Keratinocyte (primary cell): ENCODE data around the gene KCNJ1. TPM values are rescaled to one million over a fixed set of nuclear protein-coding genes. Genes with fewer than 3 reads are reported as not detected.

Source experiments
- DNase-seq: peaks from one replicate; pipeline ENCODE4 v3.0.0-alpha.2; 2011; ENCODE audit warnings: low read depth, missing footprints, low spot score
- FAIRE-seq: peaks from 2 replicates; lab custom pipeline; 2011; peaks lifted over from hg19 to GRCh38; lab: Jason Lieb, UNC
- H2AFZ ChIP-seq: 2 replicates; pipeline ENCODE4 v1.6.0; 2012; ENCODE audit warnings: low read length, control low read depth, inconsistent platforms; ENCODE audit not compliant: control insufficient read depth
- H3K27ac ChIP-seq: 2 replicates; pipeline ENCODE4 v1.5.1; 2011; ENCODE audit warnings: low read length; ENCODE audit not compliant: control insufficient read depth, insufficient read depth
- H3K27me3 ChIP-seq: 3 replicates; pipeline ENCODE4 v1.6.0; 2011; ENCODE audit warnings: low read length; ENCODE audit not compliant: control insufficient read depth, insufficient read depth; ENCODE audit errors: extremely low read depth
- H3K36me3 ChIP-seq, 2 experiments: 2 replicates in 1 of 2; 3 replicates in 1 of 2; pipeline ENCODE4 v1.5.1; 2011; ENCODE audit warnings: low read length in 2 of 2, mild to moderate bottlenecking in 1 of 2; ENCODE audit not compliant: control insufficient read depth in 2 of 2, insufficient read depth in 2 of 2; ENCODE audit errors: extremely low read depth in 1 of 2
- H3K4me1 ChIP-seq: 3 replicates; pipeline ENCODE4 v1.5.1; 2011; ENCODE audit warnings: low read length; ENCODE audit not compliant: control insufficient read depth, insufficient read depth; ENCODE audit errors: extremely low read depth
- H3K4me2 ChIP-seq: 3 replicates; pipeline ENCODE4 v1.6.0; 2011; ENCODE audit warnings: low read depth, low read length; ENCODE audit not compliant: control insufficient read depth, insufficient read depth; ENCODE audit errors: extremely low read depth
- H3K4me3 ChIP-seq, 3 experiments: fragments of 200-600 bp in 1 of 3; sonication (generic) in 1 of 3; 2 replicates in 2 of 3; 3 replicates in 1 of 3; pipeline ENCODE4 v1.5.1; 2011 to 2016; ENCODE audit warnings: low read length in 3 of 3, mild to moderate bottlenecking in 3 of 3, control low read depth in 2 of 3, inconsistent platforms in 1 of 3, low read depth in 1 of 3, mixed read lengths in 1 of 3, mixed run types in 1 of 3, moderate library complexity in 1 of 3; ENCODE audit not compliant: control insufficient read depth in 2 of 3, insufficient read depth in 2 of 3; ENCODE audit errors: extremely low read depth in 1 of 3
- H3K79me2 ChIP-seq: 2 replicates; pipeline ENCODE4 v1.6.0; 2012; ENCODE audit warnings: low read length; ENCODE audit not compliant: control insufficient read depth, insufficient read depth
- H3K9ac ChIP-seq: 3 replicates; pipeline ENCODE4 v1.6.0; 2011; ENCODE audit warnings: low read length; ENCODE audit not compliant: control insufficient read depth, insufficient read depth; ENCODE audit errors: extremely low read depth
- H3K9me1 ChIP-seq: 3 replicates; pipeline ENCODE4 v1.6.0; 2011; ENCODE audit warnings: low read length; ENCODE audit not compliant: control insufficient read depth, insufficient read depth; ENCODE audit errors: extremely low read depth
- H3K9me3 ChIP-seq: 2 replicates; pipeline ENCODE4 v1.5.1; 2012; ENCODE audit warnings: low read depth, low read length; ENCODE audit not compliant: control insufficient read depth
- H4K20me1 ChIP-seq: 3 replicates; pipeline ENCODE4 v1.6.0; 2011; ENCODE audit warnings: low read length; ENCODE audit not compliant: control insufficient read depth, insufficient read depth; ENCODE audit errors: extremely low read depth
- EZH2 ChIP-seq: IDR thresholded peaks from one replicate; pipeline ENCODE4 v1.6.1; 2012; ENCODE audit warnings: inconsistent platforms, mild to moderate bottlenecking, low read length, moderate library complexity
- dilution Hi-C: fragments of 300-500 bp; cut with MboI; formaldehyde crosslinking; loops from one replicate; pipeline ENCODE4 v1.7.0; 2020; ENCODE audit warnings: low sequenced_read_pairs; ENCODE audit not compliant: extremely low pct_ligation_motif_present
- polyA plus RNA-seq, 5 experiments: library from polyadenylated mRNA; depleted of rRNA in 3 of 5; stranded (reverse) in 3 of 5; stranded (forward) in 1 of 5; unstranded in 1 of 5; fragments of >200 nt; gene quantifications; 1 replicate in 1 of 5; 2 replicates in 3 of 5; 3 replicates in 1 of 5; pipeline versions ENCODE4 v1.2.1 to v1.2.3, GENCODE V29; 2011 to 2012; ENCODE audit warnings: missing spikeins in 2 of 5, low read depth in 1 of 5, low replicate concordance in 1 of 5
- TF ChIP-seq, protein P1 (sequence below), 3 experiments: IDR thresholded peaks in 1 of 3; conservative IDR thresholded peaks in 1 of 3; optimal IDR thresholded peaks in 1 of 3; 2 replicates in 2 of 3; 3 replicates in 1 of 3; pipeline versions ENCODE3 to v1.5.1; 2011; ENCODE audit warnings: low read length in 3 of 3, mild to moderate bottlenecking in 3 of 3, moderate library complexity in 2 of 3, control low read depth in 1 of 3, inconsistent platforms in 1 of 3; ENCODE audit not compliant: insufficient read depth in 2 of 3; ENCODE audit errors: extremely low read depth in 1 of 3

Gene KCNJ1
- polyA plus RNA-seq, 1 donor (not counting 4 experiments of a cell fraction or from before 2014, with no cell fraction given), result 0.12 TPM

DNA sequence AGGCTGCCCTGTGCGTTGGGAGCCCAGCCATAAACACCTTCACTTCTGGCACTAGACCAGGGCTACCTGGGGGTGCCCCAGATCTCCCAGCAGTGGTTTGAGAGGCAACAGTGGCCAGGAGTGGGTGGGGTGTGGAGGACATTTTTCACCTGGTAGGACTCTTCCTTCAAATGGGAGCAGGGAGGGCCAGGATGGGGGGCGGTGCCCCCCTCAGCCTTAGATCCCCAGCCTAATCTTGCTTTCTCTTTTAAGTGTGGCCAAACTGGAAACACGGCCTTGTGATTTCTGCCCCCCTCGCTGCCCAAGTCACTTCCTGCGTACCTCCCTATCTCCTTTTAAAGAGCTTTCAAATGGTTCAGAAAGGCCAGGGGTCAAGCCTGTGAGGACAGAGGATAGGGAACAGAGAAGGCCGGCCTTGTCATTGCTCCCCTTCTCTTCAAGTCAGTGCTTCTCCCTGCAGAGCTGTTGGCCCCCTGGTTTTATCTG is 24.9 kb upstream of the KCNJ1 start:
- no peaks in the 10 kb centered on the region for H4K20me1 ChIP-seq
- TF ChIP-seq, protein P1, sequence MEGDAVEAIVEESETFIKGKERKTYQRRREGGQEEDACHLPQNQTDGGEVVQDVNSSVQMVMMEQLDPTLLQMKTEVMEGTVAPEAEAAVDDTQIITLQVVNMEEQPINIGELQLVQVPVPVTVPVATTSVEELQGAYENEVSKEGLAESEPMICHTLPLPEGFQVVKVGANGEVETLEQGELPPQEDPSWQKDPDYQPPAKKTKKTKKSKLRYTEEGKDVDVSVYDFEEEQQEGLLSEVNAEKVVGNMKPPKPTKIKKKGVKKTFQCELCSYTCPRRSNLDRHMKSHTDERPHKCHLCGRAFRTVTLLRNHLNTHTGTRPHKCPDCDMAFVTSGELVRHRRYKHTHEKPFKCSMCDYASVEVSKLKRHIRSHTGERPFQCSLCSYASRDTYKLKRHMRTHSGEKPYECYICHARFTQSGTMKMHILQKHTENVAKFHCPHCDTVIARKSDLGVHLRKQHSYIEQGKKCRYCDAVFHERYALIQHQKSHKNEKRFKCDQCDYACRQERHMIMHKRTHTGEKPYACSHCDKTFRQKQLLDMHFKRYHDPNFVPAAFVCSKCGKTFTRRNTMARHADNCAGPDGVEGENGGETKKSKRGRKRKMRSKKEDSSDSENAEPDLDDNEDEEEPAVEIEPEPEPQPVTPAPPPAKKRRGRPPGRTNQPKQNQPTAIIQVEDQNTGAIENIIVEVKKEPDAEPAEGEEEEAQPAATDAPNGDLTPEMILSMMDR (optimal IDR thresholded peaks at IDR 0.05 in 1 of 3, IDR thresholded peaks at IDR 0.05 in 1 of 3, conservative IDR thresholded peaks at IDR 0.05 in 1 of 3; ENCODE audit: extremely low read depth in 1 of 3, insufficient read depth in 2 of 3, low read length in 3 of 3), result no peak
- no peak for TF ChIP-seq EZH2
- H3K79me2 ChIP-seq, result no peaks in the 10 kb centered on the region
- dilution Hi-C loops, result no loop called here
- no peak overlapping the region for H2AFZ ChIP-seq
- no peaks in the 10 kb centered on the region for H3K36me3 ChIP-seq
- H3K4me3 ChIP-seq, result no peak overlapping the region
- no peaks in the 10 kb centered on the region for H3K9me3 ChIP-seq
- no peak overlapping the region for H3K27ac ChIP-seq
- H3K4me2 ChIP-seq, result no peak overlapping the region
- H3K27me3 ChIP-seq, result peaks cover 13% of the 10 kb centered on the region
- no peak for DNase-seq
- peaks cover 24% of the 10 kb centered on the region for H3K4me1 ChIP-seq
- FAIRE-seq, result no peak
- H3K9ac ChIP-seq, result no peak overlapping the region
- H3K9me1 ChIP-seq, result no peaks in the 10 kb centered on the region

DNA sequence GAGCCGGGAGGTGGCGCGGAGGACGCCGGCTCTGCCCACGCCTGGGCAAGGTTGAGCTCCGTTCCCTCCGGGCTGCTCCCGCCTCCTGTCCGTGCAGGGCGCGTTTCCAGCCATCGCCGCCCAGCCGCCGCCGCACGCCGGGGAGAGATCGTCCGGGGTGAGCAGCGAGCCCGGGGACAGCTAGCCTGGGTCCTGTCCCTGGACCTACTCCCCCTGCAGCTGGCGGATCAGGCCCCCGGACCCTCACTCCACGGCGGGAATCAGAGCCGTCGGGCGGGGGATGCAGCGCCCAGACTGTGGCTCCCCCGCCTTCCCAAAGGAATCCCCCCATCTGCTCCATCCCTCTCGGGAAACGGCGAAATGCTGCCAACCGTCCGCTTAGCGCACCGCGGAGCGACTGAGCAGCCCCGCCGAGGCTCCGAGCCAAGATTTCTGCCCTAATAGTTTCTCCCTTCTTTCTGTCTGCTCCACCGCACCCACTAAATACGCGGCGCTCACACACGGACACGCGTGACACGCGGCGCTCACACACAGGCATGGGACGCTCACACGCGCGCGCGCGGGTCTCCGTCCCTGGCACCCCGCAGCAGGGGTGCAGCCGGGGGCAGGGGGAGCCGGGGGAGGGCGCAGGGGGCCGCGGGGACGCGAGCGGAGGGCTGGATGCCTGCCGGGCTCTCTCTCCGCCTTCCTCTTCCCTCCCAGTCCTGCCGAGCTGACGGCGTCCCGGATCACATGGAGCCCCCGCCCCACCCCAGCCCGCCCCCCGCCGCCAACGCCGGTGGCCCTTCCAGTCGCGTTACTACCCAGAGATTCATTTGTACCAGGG is 23.7 kb upstream of the KCNJ1 start, which contains the start of gene KCNJ5:
Gene KCNJ5, plus strand, starts transcription at position 814 of the 826 bp plus-strand sequence. CDS start 19,918 bp downstream, outside the sequence.
- no peak for TF ChIP-seq EZH2
- TF ChIP-seq, protein P1 (optimal IDR thresholded peaks at IDR 0.05 in 1 of 3, IDR thresholded peaks at IDR 0.05 in 1 of 3, conservative IDR thresholded peaks at IDR 0.05 in 1 of 3; ENCODE audit: extremely low read depth in 1 of 3, insufficient read depth in 2 of 3, low read length in 3 of 3), result peak in 1 of 3 experiments; percentile 5
- no peak for DNase-seq
- Histone ChIP-seq H3K9me3 (no peaks in the 10 kb centered on the region), H3K79me2 (no peaks in the 10 kb centered on the region), H3K36me3 (no peaks in the 10 kb centered on the region), H2AFZ (peak within 1 kb of the TSS; percentile 88), H3K9ac (peak within 1 kb of the TSS; percentile 22), H3K4me3 (peak within 1 kb of the TSS; percentile 31 to 72 (median 66)), H3K27me3 (peaks cover 13% of the 10 kb centered on the region), H4K20me1 (no peaks in the 10 kb centered on the region), H3K27ac (no peak within 1 kb of the TSS), H3K4me1 (peaks cover 30% of the 10 kb centered on the region), H3K4me2 (peak within 1 kb of the TSS; percentile 85), H3K9me1 (no peaks in the 10 kb centered on the region)
- FAIRE-seq, result no peak
- dilution Hi-C loops, result no loop called here
